SK-N-SH (cell line): ENCODE results near the gene BCAS3. TPM values are rescaled to one million over a fixed set of nuclear protein-coding genes. Genes with fewer than 3 reads are reported as not detected.
A peak's percentile ranks its signal among the peaks of the same experiment; 100 is the strongest.

Experiments
- CTCF ChIA-PET: fragments of 300-600, 350-600 bp; formaldehyde crosslinking; extraction: SDS; loops from one replicate; lab custom pipeline; 2021; lab: Yijun Ruan, JAX
- POLR2A ChIA-PET: fragments of 350-600 bp; sonication (Branson Sonifier 250); formaldehyde crosslinking; extraction: SDS; loops from one replicate; lab custom pipeline; 2020; ENCODE audit warnings: antibody characterized with exemption, inconsistent platforms; lab: Yijun Ruan, JAX
- DNase-seq: peaks from one replicate; pipeline ENCODE4 v3.0.0; 2012
- H2AFZ ChIP-seq: fragments of 200-600 bp; sonication (generic); 2 replicates; pipeline ENCODE4 v1.8.1; 2016; ENCODE audit warnings: antibody characterized with exemption, mild to moderate bottlenecking, low read depth
- H3F3A ChIP-seq: fragments of 200-600 bp; sonication (generic); replicated peaks from 2 replicates; pipeline ENCODE3; 2016; ENCODE audit warnings: antibody characterized with exemption, mild to moderate bottlenecking; ENCODE audit not compliant: insufficient read depth
- H3K27ac ChIP-seq, 2 experiments: fragments of 200-500 bp in 1 of 2; fragments of 200-600 bp in 1 of 2; sonication (Bioruptor generic) in 1 of 2; sonication (generic), shearing (Covaris generic) in 1 of 2; 2 replicates each; pipeline versions ENCODE4 v1.5.1 to v1.6.1; 2014 to 2016; ENCODE audit warnings: low read depth in 2 of 2, inconsistent platforms in 1 of 2, low read length in 1 of 2, mild to moderate bottlenecking in 1 of 2, mixed read lengths in 1 of 2
- H3K27me3 ChIP-seq: fragments of 200-600 bp; sonication (generic), shearing (Covaris generic); 2 replicates; pipeline ENCODE4 v1.6.1; 2016; ENCODE audit warnings: mixed run types; ENCODE audit not compliant: insufficient read depth
- H3K36me3 ChIP-seq, 2 experiments: fragments of 200-500 bp in 1 of 2; fragments of 200-600 bp in 1 of 2; sonication (Bioruptor generic) in 1 of 2; sonication (generic) in 1 of 2; replicated peaks in 1 of 2; 2 replicates each; pipeline versions ENCODE3 to v1.5.1; 2014 to 2016; ENCODE audit warnings: low read length in 1 of 2, mild to moderate bottlenecking in 1 of 2; ENCODE audit not compliant: insufficient read depth in 2 of 2, control insufficient read depth in 1 of 2
- H3K4me1 ChIP-seq, 2 experiments: fragments of 200-500 bp in 1 of 2; fragments of 200-600 bp in 1 of 2; sonication (Bioruptor generic) in 1 of 2; sonication (generic), shearing (Covaris generic) in 1 of 2; 2 replicates each; pipeline versions ENCODE4 v1.5.1 to v1.6.1; 2014 to 2016; ENCODE audit warnings: low read depth in 1 of 2, low read length in 1 of 2, mixed run types in 1 of 2; ENCODE audit not compliant: insufficient read depth in 2 of 2, control insufficient read depth in 1 of 2
- H3K4me2 ChIP-seq: fragments of 200-600 bp; sonication (generic), shearing (Covaris generic); 2 replicates; pipeline ENCODE4 v1.6.1; 2017; ENCODE audit warnings: mixed run types
- H3K4me3 ChIP-seq, 2 experiments: fragments of 200-500 bp in 1 of 2; fragments of 200-600 bp in 1 of 2; sonication (Bioruptor generic) in 1 of 2; sonication (generic), shearing (Covaris generic) in 1 of 2; 2 replicates each; pipeline versions ENCODE4 v1.5.1 to v1.8.1; 2014 to 2016; ENCODE audit warnings: low read depth in 2 of 2, inconsistent platforms in 1 of 2, low read length in 1 of 2, mild to moderate bottlenecking in 1 of 2, mixed read lengths in 1 of 2, moderate library complexity in 1 of 2
- H3K79me2 ChIP-seq: fragments of 200-600 bp; sonication (generic); 2 replicates; pipeline ENCODE4 v1.8.1; 2017; ENCODE audit warnings: mild to moderate bottlenecking; ENCODE audit not compliant: insufficient read depth
- H3K9ac ChIP-seq: fragments of 200-600 bp; sonication (generic); 2 replicates; pipeline ENCODE4 v1.6.1; 2017; ENCODE audit warnings: mixed run types
- H3K9me2 ChIP-seq: fragments of 200-600 bp; sonication (generic); 2 replicates; pipeline ENCODE4 v1.6.1; 2017; ENCODE audit warnings: mixed run types
- H3K9me3 ChIP-seq: fragments of 200-600 bp; sonication (generic); 2 replicates; pipeline ENCODE4 v1.6.1; 2017; ENCODE audit warnings: mixed run types, mild to moderate bottlenecking, moderate library complexity
- H4K20me1 ChIP-seq: fragments of 200-600 bp; sonication (generic); 2 replicates; pipeline ENCODE4 v1.6.1; 2017; ENCODE audit warnings: mild to moderate bottlenecking, mixed run types; ENCODE audit not compliant: insufficient read depth
- CHD2 ChIP-seq: fragments of 150-350 bp; IDR thresholded peaks from 2 replicates; pipeline ENCODE4 v1.6.1; 2018; ENCODE audit warnings: low read length; ENCODE audit not compliant: partially characterized antibody
- CTCF ChIP-seq: fragments of 200-600 bp; sonication (generic); IDR thresholded peaks from 2 replicates; pipeline ENCODE4 v1.6.1; 2017; ENCODE audit warnings: antibody characterized with exemption, mild to moderate bottlenecking, moderate library complexity
- ELF1 ChIP-seq: IDR thresholded peaks from 2 replicates; pipeline ENCODE4 v1.4.0; 2012
- EZH2phosphoT487 ChIP-seq: fragments of 200-600 bp; sonication (generic); IDR thresholded peaks from 2 replicates; pipeline ENCODE4 v1.6.1; 2017; ENCODE audit warnings: low read depth, mixed run types, mild to moderate bottlenecking, antibody characterized with exemption, moderate library complexity, borderline replicate concordance
- FOSL2 ChIP-seq: IDR thresholded peaks from 2 replicates; pipeline ENCODE4 v1.4.0; 2012; ENCODE audit warnings: low read depth, mild to moderate bottlenecking, moderate library complexity, borderline replicate concordance
- FOXJ3 ChIP-seq: sonication (generic); formaldehyde crosslinking; IDR thresholded peaks from 2 replicates; pipeline ENCODE4 v1.5.1; 2020; ENCODE audit warnings: mild to moderate bottlenecking, missing genetic modification reagents
- FOXM1 ChIP-seq: IDR thresholded peaks from 2 replicates; pipeline ENCODE4 v1.4.0; 2012; ENCODE audit warnings: low read depth, mild to moderate bottlenecking
- MAX ChIP-seq: IDR thresholded peaks from 2 replicates; pipeline ENCODE4 v1.4.0; 2012; ENCODE audit warnings: low read depth
- MEF2A ChIP-seq: IDR thresholded peaks from 2 replicates; pipeline ENCODE4 v1.4.0; 2012; ENCODE audit warnings: low read depth, borderline replicate concordance
- MXI1 ChIP-seq: IDR thresholded peaks from 2 replicates; pipeline ENCODE4 v1.6.1; 2012; ENCODE audit warnings: mild to moderate bottlenecking, low read depth, low read length, improper control_type of control experiment
- NFIC ChIP-seq: IDR thresholded peaks from 2 replicates; pipeline ENCODE4 v1.4.0; 2012; ENCODE audit warnings: borderline replicate concordance
- RCOR1 ChIP-seq: fragments of 150-350 bp; IDR thresholded peaks from 2 replicates; pipeline ENCODE4 v1.6.1; 2017; ENCODE audit warnings: antibody characterized with exemption, low read length
- RFX5 ChIP-seq: IDR thresholded peaks from 2 replicates; pipeline ENCODE4 v1.6.1; 2012; ENCODE audit warnings: mild to moderate bottlenecking, improper control_type of control experiment, low read length
- SIN3A ChIP-seq: IDR thresholded peaks from 2 replicates; pipeline ENCODE4 v1.6.1; 2012; ENCODE audit warnings: low read depth, mild to moderate bottlenecking, low read length, moderate library complexity, borderline replicate concordance
- TAF1 ChIP-seq: IDR thresholded peaks from 2 replicates; pipeline ENCODE4 v1.6.1; 2012; ENCODE audit warnings: low read depth, mild to moderate bottlenecking, low read length, moderate library complexity, borderline replicate concordance
- TCF12 ChIP-seq: IDR thresholded peaks from 2 replicates; pipeline ENCODE4 v1.4.0; 2012
- ZBTB33 ChIP-seq: IDR thresholded peaks from 2 replicates; pipeline ENCODE4 v1.4.0; 2012; ENCODE audit warnings: low read depth, borderline replicate concordance
- WGBS: methylation state at CpG from one replicate; pipeline ENCODE4 v1.1.6; 2017; ENCODE audit warnings: low lambda C conversion rate; 5-methylcytosine and 5-hydroxymethylcytosine counted together
- polyA plus RNA-seq, 3 experiments: library from polyadenylated mRNA; depleted of rRNA; stranded (reverse); fragments of >200 nt; gene quantifications; 2 replicates each; pipeline ENCODE4 v1.2.3, GENCODE V29; 2012
- TF ChIP-seq, protein P1 (sequence below): fragments of 150-350 bp; IDR thresholded peaks from 2 replicates; pipeline ENCODE4 v1.6.1; 2016; ENCODE audit warnings: mild to moderate bottlenecking, low read depth, low read length

Gene BCAS3
- polyA plus RNA-seq, 1 of the 3 experiments (the other 2 are of a cell fraction) = 5.9 TPM

- H3K36me3 ChIP-seq = no peaks in the 10 kb centered on the region
- peaks cover 4% of the 10 kb centered on the region for H3F3A ChIP-seq
- 86% methylated on average over 4 of the region's 4 CpGs for WGBS
- peak overlapping the region; percentile 43; the same call in 1 of the 2 replicates for H2AFZ ChIP-seq
- ChIA-PET CTCF (interaction anchor here (1.0 to 2.2 kb wide), 6 partner anchors 9 to 237 kb away, joined by 3 to 10 read pairs (median 5); no protein-coding TSS in a partner anchor), POLR2A (interaction anchor here (0.8 kb wide), 1 partner anchor 47 kb away, joined by 3 read pairs; no protein-coding TSS in a partner anchor)
- no peaks in the 10 kb centered on the region for H3K9me3 ChIP-seq
- H3K27ac ChIP-seq = 0 out of 4 replicates have a peak overlapping the region, but pooled peaks of 1 of the 2 experiments have one; percentile 43
- TF ChIP-seq ELF1 (no peak), TCF12 (no peak), FOXM1 (no peak), MXI1 (no peak), CHD2 (no peak), MAX (no peak), NFIC (no peak), TAF1 (no peak), CTCF (no peak), MEF2A (no peak), FOSL2 (no peak)
- TF ChIP-seq, protein P1, sequence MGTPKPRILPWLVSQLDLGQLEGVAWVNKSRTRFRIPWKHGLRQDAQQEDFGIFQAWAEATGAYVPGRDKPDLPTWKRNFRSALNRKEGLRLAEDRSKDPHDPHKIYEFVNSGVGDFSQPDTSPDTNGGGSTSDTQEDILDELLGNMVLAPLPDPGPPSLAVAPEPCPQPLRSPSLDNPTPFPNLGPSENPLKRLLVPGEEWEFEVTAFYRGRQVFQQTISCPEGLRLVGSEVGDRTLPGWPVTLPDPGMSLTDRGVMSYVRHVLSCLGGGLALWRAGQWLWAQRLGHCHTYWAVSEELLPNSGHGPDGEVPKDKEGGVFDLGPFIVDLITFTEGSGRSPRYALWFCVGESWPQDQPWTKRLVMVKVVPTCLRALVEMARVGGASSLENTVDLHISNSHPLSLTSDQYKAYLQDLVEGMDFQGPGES = no peak
- H3K27me3 ChIP-seq = no peaks in the 10 kb centered on the region
- DNase-seq = no peak
- peaks cover 0 to 18% of the 10 kb centered on the region in 2 experiments; a peak in 2 of 4 replicates for H3K4me1 ChIP-seq
- H4K20me1 ChIP-seq = no peaks in the 10 kb centered on the region
- no peaks in the 10 kb centered on the region for H3K79me2 ChIP-seq
- no peak overlapping the region for H3K4me3 ChIP-seq
- H3K9ac ChIP-seq = no peak overlapping the region
- no peaks in the 10 kb centered on the region for H3K9me2 ChIP-seq
- H3K4me2 ChIP-seq = no peak overlapping the region
Measured at GRCh38 chr17:61209106-61209439, 531.4 kb downstream of the BCAS3 start.

DNA sequence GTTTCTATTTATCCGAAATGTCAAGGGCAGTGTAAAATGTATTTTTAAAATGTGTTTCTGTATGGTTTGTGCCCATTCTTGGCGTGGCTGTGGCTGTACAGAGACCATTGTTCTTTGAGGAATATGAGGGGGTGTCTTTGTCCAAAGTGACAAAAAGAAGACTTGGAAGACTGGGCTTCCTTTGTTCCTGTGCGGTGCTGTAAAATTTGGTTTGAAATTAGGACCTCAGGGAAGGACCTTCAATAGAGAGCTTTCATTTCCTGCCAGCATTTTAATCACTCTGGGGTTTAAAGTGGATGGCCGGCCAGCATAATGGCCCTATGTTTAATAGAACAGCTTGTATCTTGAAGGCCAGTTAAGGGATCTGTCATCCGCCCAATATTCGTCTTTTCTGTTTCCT lies 531.9 kb downstream of the BCAS3 start:
- WGBS = 90% methylated on average over 6 of the region's 6 CpGs
- CTCF ChIA-PET = interaction anchor here (1.0 to 2.2 kb wide), 5 partner anchors 9 to 238 kb away, joined by 3 to 10 read pairs (median 4); no protein-coding TSS in a partner anchor
- Histone ChIP-seq H3K9ac (no peak overlapping the region), H3K9me2 (no peaks in the 10 kb centered on the region), H3K4me2 (no peak overlapping the region), H3K4me3 (no peak overlapping the region), H3F3A (peaks cover 4% of the 10 kb centered on the region), H4K20me1 (no peaks in the 10 kb centered on the region), H3K9me3 (no peaks in the 10 kb centered on the region), H3K27ac (no peak overlapping the region), H2AFZ (no peak overlapping the region), H3K27me3 (no peaks in the 10 kb centered on the region), H3K36me3 (no peaks in the 10 kb centered on the region), H3K4me1 (peaks cover 0 to 18% of the 10 kb centered on the region in 2 experiments; a peak in 2 of 4 replicates), H3K79me2 (no peaks in the 10 kb centered on the region)
- POLR2A ChIA-PET = no interaction called here
- TF ChIP-seq ZBTB33 (no peak), MEF2A (no peak), RCOR1 (no peak), ELF1 (no peak), FOXJ3 (CRISPR knock-in tag) (no peak), CHD2 (no peak), EZH2phosphoT487 (no peak), RFX5 (no peak), TCF12 (no peak), MXI1 (no peak), NFIC (no peak), SIN3A (no peak)
- TF ChIP-seq, protein P1 = no peak
- no peak for DNase-seq
